ENCODE measurements around the gene PREX1.

PREX1 gene

GRCh38 chr20:48747840-48748414 is 79.9 kb downstream of the PREX1 start:
- no peak for DNase-seq

GRCh38 chr20:48745330-48745729 is 82.5 kb downstream of the PREX1 start:
- DNase-seq: no peak

- no peak for DNase-seq
Observed at GRCh38 chr20:48744515-48744914, 83.3 kb downstream of the PREX1 start.

GRCh38 chr20:48743807-48744206 is 84.0 kb downstream of the PREX1 start:
- no peak for DNase-seq

GRCh38 chr20:48742912-48743680 is 84.7 kb downstream of the PREX1 start:
- DNase-seq: no peak

- DNase-seq: no peak
Observed at GRCh38 chr20:48742233-48742632, 85.6 kb downstream of the PREX1 start.

DNA sequence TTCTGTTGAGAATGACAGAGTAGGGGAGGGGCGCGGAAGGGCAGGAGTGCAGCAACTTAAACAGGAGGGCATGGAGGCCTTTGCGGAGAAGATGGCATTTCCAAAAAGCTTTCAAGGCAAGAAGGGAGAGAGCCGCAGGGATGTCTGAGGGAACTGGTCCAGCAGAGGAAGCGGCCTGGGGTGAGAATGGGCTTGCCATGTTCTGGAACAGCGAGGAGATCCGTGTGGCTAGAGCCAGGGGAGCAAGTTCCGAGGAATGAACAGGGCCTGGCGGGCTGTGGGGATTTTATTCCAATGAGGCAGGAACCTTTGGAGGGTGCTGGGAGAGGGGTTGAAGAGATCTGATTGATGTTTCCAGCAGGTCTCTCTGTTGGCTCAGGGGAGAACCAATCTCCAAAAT is 86.1 kb downstream of the PREX1 start:
- DNase-seq: no peak

DNA sequence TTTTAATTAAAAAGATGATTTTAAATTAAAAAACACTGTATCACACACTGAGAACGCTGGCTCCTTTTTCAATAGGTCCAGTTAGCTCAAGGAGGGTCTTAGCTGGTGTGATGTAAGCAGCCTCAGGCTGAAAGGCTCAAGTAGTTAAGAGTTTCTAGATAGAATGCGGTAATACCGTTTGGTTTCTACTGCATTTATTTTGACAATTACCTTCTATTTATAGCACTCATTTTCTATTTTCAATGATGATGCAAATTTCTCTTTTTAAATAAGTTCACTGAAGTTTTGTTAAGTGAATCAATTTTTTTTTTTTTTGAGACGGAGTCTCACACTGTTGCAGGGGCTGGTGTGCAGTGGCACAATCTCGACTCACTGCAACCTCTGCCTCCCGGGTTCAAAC is 87.1 kb downstream of the PREX1 start:
- DNase-seq: no peak

GRCh38 chr20:48740292-48740649 is 87.5 kb downstream of the PREX1 start:
- DNase-seq: no peak

- DNase-seq: peak; percentile 69
Observed at GRCh38 chr20:48739395-48740291, 88.2 kb downstream of the PREX1 start.

- peak; percentile 84 for DNase-seq
Observed at GRCh38 chr20:48738399-48739304, 89.1 kb downstream of the PREX1 start.

GRCh38 chr20:48738094-48738398 is 89.8 kb downstream of the PREX1 start:
- no peak for DNase-seq

- DNase-seq: no peak
Observed at GRCh38 chr20:48737434-48738093, 90.2 kb downstream of the PREX1 start.

GRCh38 chr20:48736636-48737035 is 91.2 kb downstream of the PREX1 start:
- DNase-seq: no peak

DNA sequence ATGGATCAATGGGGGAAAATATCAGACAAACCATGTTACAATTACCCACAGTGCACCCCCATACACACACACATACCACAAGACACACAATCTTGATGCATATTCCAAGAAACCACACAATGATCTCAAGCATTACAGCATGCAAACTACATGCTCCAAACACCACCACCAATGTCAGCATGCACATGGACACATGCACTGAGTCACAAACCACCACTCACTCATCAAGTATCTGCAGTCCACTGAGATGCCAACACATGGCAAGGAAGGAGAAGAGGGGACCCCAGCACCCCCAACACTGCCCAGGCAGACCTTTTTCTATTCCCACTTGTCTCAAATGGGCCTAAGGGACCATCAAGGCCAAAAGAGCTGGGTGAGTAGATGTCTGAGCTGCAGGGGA is 91.6 kb downstream of the PREX1 start:
- DNase-seq: no peak

DNA sequence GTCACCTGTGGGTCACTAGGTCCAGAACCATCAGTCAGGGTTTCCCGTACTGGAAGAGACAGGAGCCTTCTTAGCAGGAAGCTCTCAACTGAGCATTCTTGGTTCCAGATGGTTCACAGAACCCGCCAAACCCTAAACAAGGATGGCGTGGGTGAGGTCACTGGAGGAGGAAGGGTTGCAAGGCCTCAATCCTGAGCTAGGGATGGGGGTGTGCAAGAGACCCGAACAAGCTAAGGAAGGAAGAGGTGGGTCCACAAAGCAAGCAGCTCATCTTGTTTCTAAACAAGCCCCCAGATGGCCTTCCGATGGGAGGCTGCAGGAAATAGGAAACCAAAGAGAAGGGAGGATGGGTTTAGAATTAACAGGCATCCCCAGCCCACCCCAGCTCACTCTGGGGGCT is 92.7 kb downstream of the PREX1 start:
- DNase-seq: no peak

DNA sequence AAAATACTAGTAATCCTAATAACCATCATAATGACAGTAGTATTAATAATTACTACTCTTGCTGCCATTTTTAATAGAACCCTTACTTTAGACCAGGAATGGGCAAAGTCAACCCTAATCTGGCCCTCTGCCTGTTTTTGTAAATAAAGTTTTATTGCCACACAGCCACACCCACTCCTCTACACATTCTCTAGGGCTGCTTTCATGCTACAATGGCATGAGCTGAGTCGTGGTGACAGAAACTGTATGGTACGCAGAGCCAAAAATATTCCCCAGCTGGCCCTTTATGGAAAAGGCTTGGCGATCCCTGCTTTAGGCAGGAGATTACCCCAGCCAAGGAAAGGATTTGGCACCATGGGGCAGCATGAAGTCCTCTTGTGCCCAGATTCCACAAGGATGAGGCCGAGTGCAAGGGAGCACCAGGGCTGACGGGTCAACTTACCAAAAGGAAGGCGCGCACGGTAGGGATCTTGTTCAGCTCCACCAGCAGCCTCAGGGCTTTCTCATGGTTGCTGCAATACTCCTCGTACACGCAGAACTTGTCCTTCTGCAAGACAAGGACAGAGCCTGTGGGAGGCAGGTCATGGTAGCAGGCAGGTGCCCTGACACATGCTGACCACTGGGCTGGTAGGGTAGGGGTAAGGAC is 93.6 kb downstream of the PREX1 start:
- DNase-seq: no peak

DNA sequence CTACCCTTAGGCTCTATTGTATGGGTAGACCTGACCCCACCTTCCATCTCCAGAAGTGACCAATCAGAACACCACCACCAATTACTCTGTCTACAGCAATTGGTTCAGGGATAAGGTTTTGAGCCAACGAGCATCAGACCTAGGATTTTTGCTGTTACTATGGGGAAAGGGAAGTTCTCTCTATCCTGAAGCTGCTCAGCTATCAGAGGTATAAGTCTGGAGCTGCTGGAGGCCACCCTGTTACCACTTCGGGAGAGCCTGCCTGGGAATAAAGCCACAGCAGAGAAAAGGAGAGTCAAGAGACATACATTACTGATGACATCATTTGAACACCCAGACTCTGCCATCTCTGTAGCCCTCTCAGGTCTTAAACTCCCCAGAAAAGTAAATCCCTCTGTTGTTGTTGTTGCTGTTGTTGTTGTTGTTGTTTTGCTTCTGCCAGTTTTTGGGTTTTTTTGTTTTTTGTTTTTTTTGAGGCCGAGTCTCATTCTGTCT is 94.5 kb downstream of the PREX1 start:
- DNase-seq: no peak

GRCh38 chr20:48732081-48732829 is 95.5 kb downstream of the PREX1 start:
- DNase-seq: no peak

GRCh38 chr20:48731536-48731935 is 96.3 kb downstream of the PREX1 start:
- no peak for DNase-seq

DNA sequence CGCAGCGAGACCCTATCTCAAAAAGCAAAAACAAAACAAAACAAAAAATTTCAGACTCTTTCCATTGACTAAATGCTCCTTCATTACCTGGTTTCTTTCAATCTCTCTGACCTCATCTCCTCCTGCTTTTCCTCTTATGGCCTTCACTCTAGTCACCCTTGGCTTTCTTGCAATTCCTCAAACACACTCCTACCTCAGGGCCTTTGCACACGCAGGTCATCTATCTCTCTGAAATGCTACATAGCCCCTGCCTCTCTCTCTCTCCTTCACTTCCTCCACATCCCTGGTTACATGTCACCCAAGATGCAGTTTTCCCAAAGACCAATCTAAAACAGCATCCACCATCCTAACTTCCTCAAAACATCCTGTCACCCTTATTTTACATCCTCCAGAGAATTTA is 96.8 kb downstream of the PREX1 start:
- DNase-seq: no peak
